B cell (primary cell): ENCODE data around the gene ADAMTS2. TPM values are rescaled to one million over a fixed set of nuclear protein-coding genes. Genes with fewer than 3 reads are reported as not detected.

Experiments used
- ATAC-seq: fragments of 200-7000 bp; cut with Tn5 transposase; one replicate; pipeline ENCODE4 v1.10.0; 2021; ENCODE audit warnings: low read depth, mild to moderate bottlenecking, moderate number of reproducible peaks, moderate library complexity
- CTCF ChIA-PET: fragments of 350-600 bp; sonication (Branson Sonifier 250); formaldehyde crosslinking; loops from one replicate; lab custom pipeline; 2021; ENCODE audit warnings: antibody characterized with exemption, inconsistent platforms; lab: Charles Lee
- POLR2A ChIA-PET: fragments of 350-600 bp; sonication (Branson Sonifier 250); formaldehyde crosslinking; loops from one replicate; lab custom pipeline; 2021; ENCODE audit warnings: antibody characterized with exemption; lab: Charles Lee
- DNase-seq: peaks from one replicate; pipeline ENCODE4 v3.0.0; 2013
- H2AFZ ChIP-seq: 2 replicates; pipeline ENCODE4 v1.6.1; 2012; ENCODE audit warnings: mild to moderate bottlenecking, low read depth, low read length; ENCODE audit not compliant: insufficient read depth, poor library complexity, severe bottlenecking
- H3K27ac ChIP-seq, 2 donors: 1 replicate in 1 of 2; 2 replicates in 1 of 2; pipeline ENCODE4 v1.5.1; 2012 to 2013; ENCODE audit warnings: low read length in 2 of 2, mild to moderate bottlenecking in 2 of 2, moderate library complexity in 1 of 2
- H3K27me3 ChIP-seq, 4 experiments: fragments of 200-600 bp in 1 of 4; sonication (generic) in 1 of 4; replicated peaks in 1 of 4; 1 replicate in 2 of 4; 2 replicates in 2 of 4; pipeline versions ENCODE4 v1.6.1 to v1.7.0; 2013 to 2016; ENCODE audit warnings: low read length in 3 of 4, mild to moderate bottlenecking in 2 of 4, mixed read lengths in 1 of 4, moderate library complexity in 1 of 4; ENCODE audit not compliant: insufficient read depth in 4 of 4, control insufficient read depth in 3 of 4; ENCODE audit errors: control extremely low read depth in 1 of 4
- H3K36me3 ChIP-seq, 2 experiments: replicated peaks in 1 of 2; 1 replicate in 1 of 2; 2 replicates in 1 of 2; pipeline versions ENCODE4 v1.6.1 to v1.7.1; 2013; ENCODE audit warnings: low read length in 1 of 2; ENCODE audit not compliant: insufficient read depth in 2 of 2, control insufficient read depth in 1 of 2; ENCODE audit errors: control extremely low read depth in 1 of 2, extremely low read depth in 1 of 2
- H3K4me1 ChIP-seq, 2 donors: fragments of 200-600 bp in 1 of 2; sonication (generic) in 1 of 2; 1 replicate in 1 of 2; 2 replicates in 1 of 2; pipeline versions ENCODE4 v1.5.1 to v1.6.1; 2013 to 2017; ENCODE audit warnings: low read length in 2 of 2; ENCODE audit not compliant: control insufficient read depth in 2 of 2, insufficient read depth in 2 of 2
- H3K4me2 ChIP-seq: replicated peaks from 2 replicates; pipeline ENCODE3; 2012; ENCODE audit warnings: mild to moderate bottlenecking, low read depth, low read length; ENCODE audit not compliant: poor library complexity, severe bottlenecking
- H3K4me3 ChIP-seq, 5 experiments: fragments of 200-600 bp in 1 of 5; sonication (generic) in 1 of 5; 1 replicate in 3 of 5; 2 replicates in 2 of 5; pipeline versions ENCODE4 v1.5.1 to v1.7.0; 2011 to 2016; ENCODE audit warnings: low read length in 4 of 5, mild to moderate bottlenecking in 4 of 5, low read depth in 2 of 5, control low read depth in 1 of 5, moderate library complexity in 1 of 5; ENCODE audit not compliant: insufficient read depth in 1 of 5; ENCODE audit errors: control extremely low read depth in 1 of 5, extremely low read depth in 1 of 5
- H3K79me2 ChIP-seq: fragments of 200-600 bp; sonication (generic); one replicate; pipeline ENCODE4 v1.6.0; 2016; ENCODE audit warnings: low read length; ENCODE audit not compliant: control insufficient read depth, insufficient read depth
- H3K9ac ChIP-seq: fragments of 200-600 bp; sonication (generic); 2 replicates; pipeline ENCODE4 v1.6.1; 2017; ENCODE audit warnings: mild to moderate bottlenecking, low read length, moderate library complexity
- H3K9me3 ChIP-seq, 3 donors: one replicate each; pipeline versions ENCODE4 v1.6.1 to v1.7.1; 2013; ENCODE audit warnings: low read length in 2 of 3; ENCODE audit not compliant: control insufficient read depth in 2 of 3, insufficient read depth in 1 of 3; ENCODE audit errors: control extremely low read depth in 1 of 3
- H4K20me1 ChIP-seq: 2 replicates; pipeline ENCODE4 v1.6.0; 2012; ENCODE audit warnings: mild to moderate bottlenecking, low read length; ENCODE audit not compliant: insufficient read depth, control insufficient read depth, poor library complexity, severe bottlenecking
- H3K27ac Mint-ChIP-seq: one replicate; pipeline ENCODE4 v1.8.0; 2021; ENCODE audit warnings: mixed read lengths
- H3K27me3 Mint-ChIP-seq: one replicate; pipeline ENCODE4 v1.8.0; 2021; ENCODE audit warnings: mixed read lengths
- H3K4me1 Mint-ChIP-seq: one replicate; pipeline ENCODE4 v1.8.0; 2021; ENCODE audit warnings: mixed read lengths
- H3K4me3 Mint-ChIP-seq: one replicate; pipeline ENCODE4 v1.8.0; 2021; ENCODE audit warnings: mixed read lengths
- H3K9me3 Mint-ChIP-seq: one replicate; pipeline ENCODE4 v1.8.0; 2022; ENCODE audit warnings: mixed read lengths; ENCODE audit not compliant: insufficient read depth
- EZH2 ChIP-seq: IDR thresholded peaks from 2 replicates; pipeline ENCODE4 v1.6.1; 2012; ENCODE audit warnings: borderline replicate concordance, low read depth, mild to moderate bottlenecking, moderate library complexity, low read length; ENCODE audit not compliant: insufficient read depth, poor library complexity, severe bottlenecking
- WGBS: methylation state at CpG from one replicate; pipeline ENCODE4 v1.1.5; 2013; ENCODE audit warnings: missing lambda C conversion rate; ENCODE audit not compliant: insufficient coverage; 5-methylcytosine and 5-hydroxymethylcytosine counted together
- intact Hi-C: fragments of 100-400 bp; cut with micrococcal nuclease; formaldehyde crosslinking; loops from one replicate; pipeline ENCODE4 v1.10.0; 2022
- polyA plus RNA-seq: library from polyadenylated mRNA; depleted of rRNA; stranded (reverse); fragments of >200 nt; gene quantifications from 2 replicates; pipeline ENCODE4 v1.2.3, GENCODE V29; 2012
- total RNA-seq, 2 donors: library from RNA; stranded (reverse); fragments of 120-200 nt in 1 of 2; gene quantifications; 1 replicate in 1 of 2; 2 replicates in 1 of 2; pipeline versions ENCODE4 v1.2.3 to v1.2.4, GENCODE V29; 2013 to 2022
- TF ChIP-seq, protein P1 (sequence below): fragments of 200-600 bp; IDR thresholded peaks from one replicate; pipeline ENCODE4 v1.8.0; 2022; ENCODE audit warnings: antibody characterized with exemption, mild to moderate bottlenecking

The ADAMTS2 gene
- total and polyA plus RNA-seq, 2 donors (not counting 1 experiment from before 2014, with no cell fraction given): not detected

DNA sequence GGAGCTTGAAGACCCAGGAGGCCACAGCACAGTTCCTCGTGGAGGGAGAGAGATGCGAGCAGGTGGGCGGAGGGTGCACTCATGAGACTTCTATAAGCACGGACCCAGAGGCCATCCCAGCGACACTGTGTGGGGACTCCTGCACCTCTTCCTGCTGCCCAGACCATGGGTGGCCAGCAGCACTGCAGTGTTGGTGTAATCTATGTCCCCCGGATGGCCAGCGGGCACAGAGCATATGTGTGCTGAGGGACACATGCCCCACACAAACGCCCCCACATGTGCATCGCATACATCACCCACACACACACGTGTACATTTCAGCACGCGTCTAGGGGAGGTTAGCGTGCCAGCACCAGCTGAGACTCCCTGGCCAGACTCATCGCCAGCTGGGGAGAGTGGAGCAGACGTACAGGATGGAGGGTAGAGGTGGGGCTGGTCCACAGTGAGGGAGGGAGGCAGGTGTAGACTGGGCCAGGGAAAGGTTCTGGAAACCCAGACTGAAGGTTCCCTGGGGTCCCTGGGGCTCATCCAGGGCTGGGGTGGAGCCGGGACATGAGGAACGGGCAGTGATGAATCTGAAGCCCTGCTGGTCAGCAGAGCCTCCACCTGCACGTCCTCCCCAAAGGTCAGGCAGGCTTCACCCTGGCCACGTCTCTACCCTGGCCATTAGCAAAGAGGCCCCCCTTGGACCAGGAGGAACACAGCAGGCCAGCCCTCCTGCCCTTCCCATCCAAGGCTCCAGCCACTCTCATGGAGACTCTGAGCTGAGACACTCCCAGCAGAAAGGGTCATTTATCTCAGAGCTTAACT is 27.6 kb downstream of the ADAMTS2 start:
- no peak overlapping the region for H3K27ac Mint-ChIP-seq
- Histone ChIP-seq H3K27ac (no peak overlapping the region), H4K20me1 (no peaks in the 10 kb centered on the region), H3K4me3 (no peak overlapping the region), H3K79me2 (no peaks in the 10 kb centered on the region), H3K4me1 (no peaks in the 10 kb centered on the region), H2AFZ (no peak overlapping the region), H3K4me2 (no peak overlapping the region), H3K9ac (no peak overlapping the region), H3K9me3 (peaks cover 0 to 13% (median 0%) of the 10 kb centered on the region in 3 donors), H3K27me3 (no peaks in the 10 kb centered on the region), H3K36me3 (no peaks in the 10 kb centered on the region)
- H3K4me3 Mint-ChIP-seq: no peak overlapping the region
- TF ChIP-seq, protein P1, sequence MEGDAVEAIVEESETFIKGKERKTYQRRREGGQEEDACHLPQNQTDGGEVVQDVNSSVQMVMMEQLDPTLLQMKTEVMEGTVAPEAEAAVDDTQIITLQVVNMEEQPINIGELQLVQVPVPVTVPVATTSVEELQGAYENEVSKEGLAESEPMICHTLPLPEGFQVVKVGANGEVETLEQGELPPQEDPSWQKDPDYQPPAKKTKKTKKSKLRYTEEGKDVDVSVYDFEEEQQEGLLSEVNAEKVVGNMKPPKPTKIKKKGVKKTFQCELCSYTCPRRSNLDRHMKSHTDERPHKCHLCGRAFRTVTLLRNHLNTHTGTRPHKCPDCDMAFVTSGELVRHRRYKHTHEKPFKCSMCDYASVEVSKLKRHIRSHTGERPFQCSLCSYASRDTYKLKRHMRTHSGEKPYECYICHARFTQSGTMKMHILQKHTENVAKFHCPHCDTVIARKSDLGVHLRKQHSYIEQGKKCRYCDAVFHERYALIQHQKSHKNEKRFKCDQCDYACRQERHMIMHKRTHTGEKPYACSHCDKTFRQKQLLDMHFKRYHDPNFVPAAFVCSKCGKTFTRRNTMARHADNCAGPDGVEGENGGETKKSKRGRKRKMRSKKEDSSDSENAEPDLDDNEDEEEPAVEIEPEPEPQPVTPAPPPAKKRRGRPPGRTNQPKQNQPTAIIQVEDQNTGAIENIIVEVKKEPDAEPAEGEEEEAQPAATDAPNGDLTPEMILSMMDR: no peak
- TF ChIP-seq EZH2: no peak
- intact Hi-C loops: no loop called here
- DNase-seq (no peak), ATAC-seq (no peak)
- CTCF ChIA-PET: no interaction called here
- no peaks in the 10 kb centered on the region for H3K27me3 Mint-ChIP-seq
- 78% methylated on average over 18 of the region's 19 CpGs for WGBS
- H3K9me3 Mint-ChIP-seq: no peaks in the 10 kb centered on the region
- POLR2A ChIA-PET: interaction anchor here (0.5 kb wide), 1 partner anchor 227 kb away, joined by 6 read pairs; no protein-coding TSS in a partner anchor
- no peaks in the 10 kb centered on the region for H3K4me1 Mint-ChIP-seq

DNA sequence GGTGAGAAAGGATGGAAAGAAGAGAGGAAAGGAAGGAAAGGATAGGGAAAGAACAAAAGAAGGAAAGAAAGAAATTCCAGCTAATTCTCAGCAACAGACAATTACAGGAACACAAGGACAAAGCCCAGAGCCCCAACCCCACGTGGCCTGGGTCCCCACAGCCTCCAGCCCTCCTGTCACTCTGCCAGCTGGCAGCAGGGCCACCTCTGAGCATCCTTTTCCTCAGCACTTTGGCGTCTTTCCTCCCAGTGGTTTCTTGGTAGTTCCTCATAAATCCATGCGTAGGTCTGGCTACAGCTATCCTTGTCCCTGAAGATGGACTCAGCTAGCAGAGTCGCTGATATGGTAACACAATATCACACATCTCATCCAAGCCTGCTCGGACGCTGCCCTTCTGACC is 28.3 kb downstream of the ADAMTS2 start:
- Histone ChIP-seq H3K79me2 (no peaks in the 10 kb centered on the region), H3K4me1 (no peaks in the 10 kb centered on the region), H3K36me3 (no peaks in the 10 kb centered on the region), H3K9me3 (peaks cover 0 to 16% (median 0%) of the 10 kb centered on the region in 3 donors), H3K27ac (no peak overlapping the region), H3K9ac (no peak overlapping the region), H2AFZ (no peak overlapping the region), H3K4me2 (no peak overlapping the region), H3K27me3 (no peaks in the 10 kb centered on the region), H4K20me1 (no peaks in the 10 kb centered on the region), H3K4me3 (no peak overlapping the region)
- H3K27me3 Mint-ChIP-seq: no peaks in the 10 kb centered on the region
- no peak for TF ChIP-seq EZH2
- TF ChIP-seq, protein P1: no peak
- no peak overlapping the region for H3K4me3 Mint-ChIP-seq
- no peaks in the 10 kb centered on the region for H3K4me1 Mint-ChIP-seq
- H3K27ac Mint-ChIP-seq: no peak overlapping the region
- ChIA-PET CTCF (interaction anchor here (0.9 kb wide), 1 partner anchor 180 kb away, joined by 3 read pairs; no protein-coding TSS in a partner anchor), POLR2A (interaction anchor here (0.5 kb wide), 1 partner anchor 227 kb away, joined by 6 read pairs; no protein-coding TSS in a partner anchor)
- whole genome bisulfite sequencing: 49% methylated on average over 6 of the region's 6 CpGs
- no peak for DNase-seq
- no peaks in the 10 kb centered on the region for H3K9me3 Mint-ChIP-seq
- intact Hi-C loops: no loop called here
- ATAC-seq: no peak
